AG09309 (cell line): ENCODE data around the gene AGAP1.

Source experiments
- DNase-seq: peaks from one replicate; pipeline ENCODE4 v3.0.0-alpha.2; 2010; ENCODE audit warnings: low read depth
- H3K4me3 ChIP-seq: 2 replicates; pipeline ENCODE4 v1.5.1; 2011; ENCODE audit warnings: mild to moderate bottlenecking, low read depth, low read length, moderate library complexity; ENCODE audit not compliant: control insufficient read depth
- TF ChIP-seq, protein P1 (sequence below): IDR thresholded peaks from 2 replicates; pipeline ENCODE4 v1.5.1; 2011; ENCODE audit warnings: mild to moderate bottlenecking, low read depth, low read length, inconsistent platforms; ENCODE audit not compliant: insufficient read depth, control insufficient read depth; ENCODE audit errors: missing control alignments

AGAP1 gene

DNA sequence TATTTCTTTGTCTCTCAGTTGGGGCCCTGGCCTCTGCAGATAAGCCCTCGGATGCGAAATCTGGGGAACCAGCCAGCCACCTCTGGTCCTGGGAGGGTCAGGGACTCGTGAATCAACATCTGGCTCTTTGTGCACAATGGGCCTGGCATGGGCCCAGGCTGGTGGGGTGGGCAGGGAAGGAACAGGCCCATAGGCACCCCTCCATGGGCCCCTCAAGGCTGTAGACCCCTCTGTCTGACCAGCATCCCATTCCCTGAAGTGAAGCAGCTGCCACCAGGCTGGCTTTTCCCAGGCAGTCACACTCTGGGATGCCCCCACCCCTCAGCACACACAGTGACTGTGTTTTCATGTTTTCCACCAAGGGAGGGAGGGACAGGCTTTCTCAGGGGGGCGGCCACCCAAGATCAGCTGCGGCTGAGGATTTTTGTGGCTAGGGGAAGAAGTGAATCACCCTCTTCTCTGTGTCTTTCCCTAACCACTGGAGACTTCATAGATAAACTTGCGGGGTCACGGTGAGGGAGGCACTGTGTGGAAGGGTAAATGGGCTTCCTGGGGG, 166.0 kb downstream of the AGAP1 start:
- peak; percentile 61 for DNase-seq
- TF ChIP-seq, protein P1, sequence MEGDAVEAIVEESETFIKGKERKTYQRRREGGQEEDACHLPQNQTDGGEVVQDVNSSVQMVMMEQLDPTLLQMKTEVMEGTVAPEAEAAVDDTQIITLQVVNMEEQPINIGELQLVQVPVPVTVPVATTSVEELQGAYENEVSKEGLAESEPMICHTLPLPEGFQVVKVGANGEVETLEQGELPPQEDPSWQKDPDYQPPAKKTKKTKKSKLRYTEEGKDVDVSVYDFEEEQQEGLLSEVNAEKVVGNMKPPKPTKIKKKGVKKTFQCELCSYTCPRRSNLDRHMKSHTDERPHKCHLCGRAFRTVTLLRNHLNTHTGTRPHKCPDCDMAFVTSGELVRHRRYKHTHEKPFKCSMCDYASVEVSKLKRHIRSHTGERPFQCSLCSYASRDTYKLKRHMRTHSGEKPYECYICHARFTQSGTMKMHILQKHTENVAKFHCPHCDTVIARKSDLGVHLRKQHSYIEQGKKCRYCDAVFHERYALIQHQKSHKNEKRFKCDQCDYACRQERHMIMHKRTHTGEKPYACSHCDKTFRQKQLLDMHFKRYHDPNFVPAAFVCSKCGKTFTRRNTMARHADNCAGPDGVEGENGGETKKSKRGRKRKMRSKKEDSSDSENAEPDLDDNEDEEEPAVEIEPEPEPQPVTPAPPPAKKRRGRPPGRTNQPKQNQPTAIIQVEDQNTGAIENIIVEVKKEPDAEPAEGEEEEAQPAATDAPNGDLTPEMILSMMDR: no peak
- no peak overlapping the region for H3K4me3 ChIP-seq

DNA sequence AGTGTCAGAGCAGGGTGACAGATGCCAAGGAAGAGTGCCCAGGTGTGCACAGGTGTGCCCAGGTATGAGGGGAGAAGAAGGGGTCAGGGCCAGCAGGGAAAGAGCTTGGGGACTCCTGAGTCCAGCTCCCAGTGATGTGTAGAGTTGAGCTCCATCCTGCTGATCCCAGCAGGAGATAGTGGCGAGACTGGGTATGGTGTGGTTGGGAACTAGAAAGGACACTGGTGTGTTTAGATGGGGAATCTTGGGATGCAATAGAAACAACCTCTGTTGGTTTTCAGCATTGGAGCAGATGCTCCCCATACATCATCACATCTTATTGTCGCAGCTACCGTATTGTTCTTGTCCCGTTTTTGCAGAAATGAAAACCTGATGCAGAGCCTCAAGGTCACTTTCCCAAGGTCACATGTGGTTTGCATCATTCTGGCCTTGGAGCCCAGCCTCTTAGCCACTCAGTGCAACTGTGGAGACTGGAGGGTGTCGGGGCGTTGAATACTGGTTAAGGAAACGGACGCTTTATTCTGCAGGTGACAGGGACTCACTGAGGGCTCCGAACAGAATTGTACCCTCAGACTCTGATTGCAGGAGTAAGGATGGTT, 166.7 kb downstream of the AGAP1 start:
- H3K4me3 ChIP-seq: no peak overlapping the region
- no peak for DNase-seq
- TF ChIP-seq, protein P1: no peak

DNA sequence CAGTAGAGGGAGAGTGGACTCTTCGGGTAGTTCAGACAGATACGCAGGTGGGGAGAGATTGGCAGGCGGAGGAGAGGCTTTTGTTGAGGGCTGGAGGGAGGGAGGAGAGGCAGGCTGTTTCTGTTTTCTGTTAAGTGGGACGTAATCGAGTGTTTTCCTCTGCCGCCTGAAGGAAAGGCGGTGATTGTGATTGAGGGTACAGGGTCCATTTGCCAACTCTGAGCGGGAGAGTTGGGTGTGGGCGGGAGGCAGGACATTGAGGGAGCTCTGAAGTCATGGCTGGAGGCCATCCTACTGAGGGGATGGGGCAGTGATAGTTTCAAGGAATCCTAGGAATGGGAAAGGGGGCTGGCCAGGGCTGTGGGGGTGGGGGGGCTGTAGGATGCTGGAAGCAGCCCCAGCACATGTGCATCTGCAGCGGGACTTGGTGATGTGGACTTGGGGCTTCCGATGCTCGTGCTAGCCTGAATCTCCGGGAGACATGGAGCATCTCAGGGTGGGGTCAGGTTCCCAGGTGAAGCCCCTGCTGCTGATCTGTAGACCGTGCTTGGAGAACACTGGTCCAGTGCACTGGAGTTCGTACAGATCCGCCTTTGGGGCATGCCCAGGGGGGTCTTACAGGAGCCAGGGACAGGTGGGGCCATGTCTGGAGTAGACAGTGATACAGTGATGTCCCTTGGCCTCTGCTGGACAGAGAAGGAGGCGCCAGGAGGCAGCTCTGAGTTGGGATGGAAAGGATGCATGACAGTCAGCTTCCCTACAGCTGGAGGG, 167.5 kb downstream of the AGAP1 start:
- no peak overlapping the region for H3K4me3 ChIP-seq
- no peak for DNase-seq
- TF ChIP-seq, protein P1: no peak

DNA sequence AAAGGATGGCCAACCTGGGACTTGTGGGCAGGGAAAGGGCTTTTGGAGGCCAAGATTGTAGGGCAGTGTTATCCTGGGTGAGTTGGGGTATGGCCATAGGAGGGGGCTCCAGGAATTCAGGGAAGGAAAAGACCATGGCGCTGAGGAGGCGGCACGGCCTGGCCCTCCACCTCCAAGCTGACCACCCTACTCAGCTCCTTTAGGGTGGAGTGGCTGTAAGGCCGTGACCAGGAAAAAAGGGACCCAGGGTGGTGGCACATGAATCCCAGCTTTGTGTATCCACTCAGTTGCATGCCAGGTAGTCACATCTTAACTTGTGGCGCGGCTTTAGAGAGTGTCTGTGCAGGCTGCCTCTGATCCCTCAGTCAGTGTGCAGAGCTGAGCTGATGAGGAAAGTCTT, 168.1 kb downstream of the AGAP1 start:
- no peak for DNase-seq
- H3K4me3 ChIP-seq: no peak overlapping the region
- TF ChIP-seq, protein P1: no peak

DNA sequence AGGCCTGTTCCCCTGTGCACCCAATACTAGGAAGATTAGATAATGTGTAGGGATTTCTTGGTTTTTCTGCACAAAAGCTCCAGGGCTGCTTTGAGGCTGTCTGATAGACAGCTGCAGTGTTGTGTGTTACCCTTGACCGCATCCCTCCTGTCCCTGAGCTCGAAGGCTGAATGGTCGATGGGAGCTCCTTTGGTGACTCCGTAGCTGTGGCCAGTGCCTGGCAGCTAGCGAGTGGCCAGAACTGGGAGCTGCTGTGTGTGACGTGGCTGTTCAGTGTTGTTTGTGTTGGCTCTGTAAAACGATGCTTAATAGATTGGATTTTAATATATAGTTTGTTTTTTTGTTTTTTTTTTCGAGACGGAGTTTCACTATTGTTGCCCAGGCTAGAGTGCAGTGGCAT, 170.0 kb downstream of the AGAP1 start:
- DNase-seq: no peak
- H3K4me3 ChIP-seq: no peak overlapping the region
- TF ChIP-seq, protein P1: no peak

DNA sequence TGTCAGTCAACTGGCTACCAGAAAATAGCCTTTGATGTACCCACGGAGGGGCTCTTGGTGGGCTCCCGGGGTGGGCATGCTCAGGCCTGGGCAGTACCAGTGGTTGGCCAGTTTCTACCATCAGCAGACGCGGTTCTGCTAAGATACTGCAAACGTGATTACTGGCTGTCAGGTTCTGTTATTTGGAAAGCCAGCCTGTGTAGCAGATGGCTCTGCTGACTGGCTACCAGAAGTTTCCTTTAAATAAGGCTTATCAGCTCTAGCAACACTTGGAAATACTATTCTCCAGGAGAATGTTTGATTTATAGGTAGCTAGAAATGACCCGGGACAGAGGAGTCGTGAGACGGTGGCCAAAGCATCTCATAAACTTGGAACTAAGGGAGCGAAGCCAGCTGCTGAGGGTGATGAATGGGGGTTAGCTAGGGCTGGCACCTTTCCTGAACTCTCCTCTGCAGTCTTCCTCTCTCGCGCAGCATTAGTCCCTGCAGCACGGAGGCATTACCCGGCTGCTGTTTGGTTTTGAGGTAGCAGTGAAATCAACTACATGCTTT, 171.9 kb downstream of the AGAP1 start:
- no peak overlapping the region for H3K4me3 ChIP-seq
- TF ChIP-seq, protein P1: no peak
- no peak for DNase-seq
